Measurements from ENCODE around the gene NHEJ1.

Gene NHEJ1

DNA sequence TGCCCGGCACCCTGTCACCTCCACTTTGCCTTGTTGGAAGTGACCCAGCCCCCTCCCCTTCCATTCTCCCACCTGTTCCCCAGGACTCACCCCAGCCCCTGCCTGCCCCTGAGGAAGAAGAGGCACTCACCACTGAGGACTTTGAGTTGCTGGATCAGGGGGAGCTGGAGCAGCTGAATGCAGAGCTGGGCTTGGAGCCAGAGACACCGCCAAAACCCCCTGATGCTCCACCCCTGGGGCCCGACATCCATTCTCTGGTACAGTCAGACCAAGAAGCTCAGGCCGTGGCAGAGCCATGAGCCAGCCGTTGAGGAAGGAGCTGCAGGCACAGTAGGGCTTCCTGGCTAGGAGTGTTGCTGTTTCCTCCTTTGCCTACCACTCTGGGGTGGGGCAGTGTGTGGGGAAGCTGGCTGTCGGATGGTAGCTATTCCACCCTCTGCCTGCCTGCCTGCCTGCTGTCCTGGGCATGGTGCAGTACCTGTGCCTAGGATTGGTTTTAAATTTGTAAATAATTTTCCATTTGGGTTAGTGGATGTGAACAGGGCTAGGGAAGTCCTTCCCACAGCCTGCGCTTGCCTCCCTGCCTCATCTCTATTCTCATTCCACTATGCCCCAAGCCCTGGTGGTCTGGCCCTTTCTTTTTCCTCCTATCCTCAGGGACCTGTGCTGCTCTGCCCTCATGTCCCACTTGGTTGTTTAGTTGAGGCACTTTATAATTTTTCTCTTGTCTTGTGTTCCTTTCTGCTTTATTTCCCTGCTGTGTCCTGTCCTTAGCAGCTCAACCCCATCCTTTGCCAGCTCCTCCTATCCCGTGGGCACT lies 21.9 kb upstream of the NHEJ1 start:
- peak; percentile 72 to 73 for DNase-seq

- DNase-seq: no peak
Observed at GRCh38 chr2:219181531-219181930, 20.9 kb upstream of the NHEJ1 start.

GRCh38 chr2:219180961-219181360 lies 20.3 kb upstream of the NHEJ1 start:
- DNase-seq: no peak

DNA sequence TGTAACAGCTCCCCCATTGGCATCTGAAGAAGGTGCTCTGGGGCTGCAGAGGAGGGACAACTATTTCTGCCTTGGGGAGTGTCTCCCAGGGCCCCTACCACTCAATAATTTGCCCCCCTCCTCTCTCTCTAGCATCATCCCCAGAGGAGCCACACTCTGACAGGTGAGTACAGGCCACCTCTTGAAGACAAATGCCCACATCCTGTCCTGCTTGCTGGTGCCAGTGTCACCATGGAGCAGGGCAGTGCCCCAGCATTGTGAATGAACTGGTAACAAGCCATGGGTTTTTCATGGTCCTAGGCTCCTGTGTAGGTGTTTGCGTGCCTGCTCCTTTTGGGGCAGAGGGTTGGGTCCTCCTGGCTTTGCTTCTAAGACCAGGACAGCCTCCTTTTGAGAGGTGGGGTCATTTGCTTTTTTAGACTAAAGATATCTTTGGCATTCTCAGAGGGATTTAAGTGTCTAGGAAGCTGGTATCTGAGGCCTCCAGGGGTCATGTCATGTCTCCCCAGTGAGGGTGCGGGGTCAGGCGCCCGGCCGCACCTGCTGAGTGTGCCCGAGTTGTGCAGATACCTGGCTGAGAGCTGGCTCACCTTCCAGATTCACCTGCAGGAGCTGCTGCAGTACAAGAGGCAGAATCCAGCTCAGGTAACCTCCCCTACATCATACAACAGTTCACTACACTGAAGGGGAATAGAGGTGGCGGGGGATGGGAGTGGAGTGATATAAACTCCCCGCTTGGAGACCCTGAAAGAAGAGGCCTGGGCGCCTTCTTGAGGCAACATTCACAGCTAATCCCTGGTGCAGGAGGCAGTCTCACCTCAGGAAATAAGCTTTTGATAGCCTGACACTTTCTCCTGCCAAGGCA lies 19.2 kb upstream of the NHEJ1 start:
- DNase-seq: no peak

GRCh38 chr2:219178377-219179175 lies 18.0 kb upstream of the NHEJ1 start:
- no peak for DNase-seq

DNA sequence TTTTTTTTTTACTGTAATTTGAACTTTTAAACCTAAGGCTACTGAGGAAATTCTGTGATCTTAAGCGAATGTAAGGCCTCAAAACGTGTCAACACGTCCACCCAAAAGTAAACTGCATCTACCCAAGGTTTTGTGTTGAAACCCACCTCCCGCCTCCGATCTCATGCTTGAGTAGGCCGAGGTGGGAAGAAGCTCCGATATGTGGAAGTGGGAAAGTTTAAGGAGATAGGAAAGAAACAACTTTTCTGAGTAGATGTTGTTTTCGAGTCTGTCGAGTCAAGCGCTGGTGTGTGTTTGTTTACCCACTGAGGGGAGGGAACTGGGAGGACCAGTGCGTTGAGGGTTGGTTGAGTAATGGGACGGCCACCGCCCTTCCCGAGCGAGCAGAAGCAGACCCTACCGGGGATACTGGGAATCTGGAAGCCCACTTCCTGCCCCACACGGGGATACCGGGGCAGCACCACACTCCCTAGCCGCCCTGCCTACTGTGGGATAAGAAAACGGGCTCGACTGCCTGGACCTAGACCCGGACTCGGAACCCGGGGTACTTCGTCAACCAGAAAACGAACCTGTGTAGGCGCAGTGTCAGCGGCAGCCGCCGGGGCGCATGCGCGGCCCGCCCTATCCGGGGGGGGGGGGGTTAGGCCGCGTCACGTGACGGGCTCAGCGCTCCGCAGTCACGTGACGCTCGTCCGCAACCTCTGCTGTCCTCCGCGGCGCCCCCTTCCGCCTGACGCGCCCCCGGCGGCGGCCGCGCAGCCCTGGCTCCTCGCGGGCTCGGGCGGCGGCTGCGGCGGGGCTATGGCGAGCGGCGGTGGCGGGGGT lies 17.1 kb upstream of the NHEJ1 start, which contains the start of gene RETREG2:
TSS of gene RETREG2 (plus strand) at position 724 of the 825 bp plus-strand sequence. CDS start at position 802, 78 bp downstream.
- peak; percentile 49 to 66 for DNase-seq

DNA sequence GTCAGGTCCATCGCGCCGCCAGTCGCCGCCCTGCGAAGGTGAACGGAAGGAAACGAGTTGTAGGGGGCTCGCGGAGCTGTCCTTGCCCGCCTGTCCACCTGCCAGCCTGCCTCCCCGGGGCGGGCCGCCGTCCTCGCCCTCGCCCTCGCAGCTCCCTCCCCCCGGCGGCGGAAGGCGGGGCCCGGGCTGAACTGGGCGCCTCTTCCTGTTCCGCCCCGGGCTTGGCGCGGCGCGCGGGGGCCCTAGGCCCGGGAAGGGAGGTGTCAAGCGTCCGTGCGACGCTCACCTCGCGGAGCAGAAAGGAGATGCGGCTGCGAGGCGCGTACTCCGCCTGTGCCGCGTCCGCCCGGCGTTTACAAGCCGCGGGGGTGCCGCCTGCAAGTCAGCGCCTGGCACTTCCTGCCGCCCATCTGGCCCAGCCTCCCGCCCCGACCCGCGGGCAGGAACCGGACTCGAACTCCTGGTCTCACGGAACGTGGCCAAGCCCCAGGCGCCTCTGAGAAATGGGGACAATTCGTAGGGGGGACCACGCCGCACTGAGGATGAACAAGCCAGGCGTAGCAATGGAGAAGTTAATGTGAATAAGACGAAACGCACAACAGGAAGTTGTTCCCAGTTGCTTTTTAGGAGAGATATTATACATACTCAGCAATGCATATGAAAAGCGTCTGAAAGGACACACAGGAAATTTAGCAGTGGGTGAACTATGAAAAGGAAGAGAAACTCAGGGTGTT lies 16.4 kb upstream of the NHEJ1 start, which contains the start of gene CNPPD1:
TSS of gene CNPPD1 (minus strand) at position 108 of the 734 bp plus-strand sequence. CDS start at position 11, 97 bp downstream.
- DNase-seq: peak; percentile 36 to 59

DNA sequence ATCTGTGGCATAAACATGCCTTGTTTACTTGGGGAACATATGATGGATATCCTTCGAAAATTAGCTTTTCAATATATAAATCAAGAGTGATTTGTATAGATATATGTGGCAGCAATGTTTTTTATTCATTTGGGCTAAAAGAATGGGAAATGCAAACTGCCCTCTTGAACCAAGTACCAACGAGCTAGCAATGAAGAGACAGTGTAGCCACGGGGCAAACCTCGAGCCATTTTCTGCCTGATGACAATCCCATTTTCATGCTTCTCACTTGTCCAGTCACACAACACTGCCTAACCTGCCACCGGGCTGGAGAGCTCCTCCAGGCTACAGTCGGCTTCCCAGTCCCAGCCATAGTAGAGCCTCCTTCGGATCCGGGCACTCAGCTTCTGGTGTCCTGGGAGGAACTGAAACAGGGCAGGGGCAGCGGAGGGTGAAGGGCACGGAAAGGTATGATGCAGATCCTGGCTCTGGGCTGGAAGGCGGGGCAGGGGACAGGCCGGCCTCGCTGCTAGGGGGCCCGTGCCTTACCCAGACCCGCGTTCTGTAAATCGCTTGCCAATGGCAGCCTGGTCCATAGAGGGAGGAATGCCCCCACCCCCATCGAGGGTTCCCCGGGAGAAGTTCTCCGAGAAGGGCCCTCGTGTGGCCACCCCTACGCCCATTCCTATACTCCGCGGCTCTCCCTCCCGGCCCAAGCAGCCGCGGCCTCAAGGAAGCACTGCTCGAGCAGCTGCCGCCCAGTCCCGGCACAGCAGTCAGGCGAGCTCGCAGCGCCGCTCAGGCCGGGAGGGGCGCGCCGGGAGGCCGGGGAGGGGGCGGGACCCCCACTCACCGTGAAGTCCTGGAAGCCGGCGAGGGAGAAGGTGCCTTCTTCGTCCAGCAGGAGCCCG lies 15.6 kb upstream of the NHEJ1 start:
- DNase-seq: no peak

- no peak for DNase-seq
Observed at GRCh38 chr2:219175486-219175885, 14.9 kb upstream of the NHEJ1 start.

GRCh38 chr2:219174801-219175200 lies 14.2 kb upstream of the NHEJ1 start:
- no peak for DNase-seq

- no peak for DNase-seq
Observed at GRCh38 chr2:219174146-219174545, 13.5 kb upstream of the NHEJ1 start.

DNA sequence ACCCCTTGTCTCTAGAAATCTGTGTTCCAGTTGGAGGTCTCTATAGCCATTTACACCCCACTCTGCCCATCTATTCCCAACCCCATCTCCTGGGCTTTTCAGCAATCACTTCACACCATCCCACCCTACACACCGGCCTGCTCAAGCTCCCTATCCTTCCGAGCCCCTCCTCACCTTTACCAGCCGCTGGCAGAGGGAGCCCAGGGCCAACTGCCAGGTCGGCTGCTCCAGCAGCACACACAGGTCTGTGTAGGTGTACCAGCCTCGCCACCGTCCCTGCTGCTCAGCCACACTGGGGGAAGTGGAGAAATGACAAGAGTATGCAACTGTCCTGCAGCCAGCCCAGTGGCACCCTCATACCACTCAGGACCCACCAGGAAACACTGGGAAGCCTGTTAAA lies 12.6 kb upstream of the NHEJ1 start:
- no peak for DNase-seq

DNA sequence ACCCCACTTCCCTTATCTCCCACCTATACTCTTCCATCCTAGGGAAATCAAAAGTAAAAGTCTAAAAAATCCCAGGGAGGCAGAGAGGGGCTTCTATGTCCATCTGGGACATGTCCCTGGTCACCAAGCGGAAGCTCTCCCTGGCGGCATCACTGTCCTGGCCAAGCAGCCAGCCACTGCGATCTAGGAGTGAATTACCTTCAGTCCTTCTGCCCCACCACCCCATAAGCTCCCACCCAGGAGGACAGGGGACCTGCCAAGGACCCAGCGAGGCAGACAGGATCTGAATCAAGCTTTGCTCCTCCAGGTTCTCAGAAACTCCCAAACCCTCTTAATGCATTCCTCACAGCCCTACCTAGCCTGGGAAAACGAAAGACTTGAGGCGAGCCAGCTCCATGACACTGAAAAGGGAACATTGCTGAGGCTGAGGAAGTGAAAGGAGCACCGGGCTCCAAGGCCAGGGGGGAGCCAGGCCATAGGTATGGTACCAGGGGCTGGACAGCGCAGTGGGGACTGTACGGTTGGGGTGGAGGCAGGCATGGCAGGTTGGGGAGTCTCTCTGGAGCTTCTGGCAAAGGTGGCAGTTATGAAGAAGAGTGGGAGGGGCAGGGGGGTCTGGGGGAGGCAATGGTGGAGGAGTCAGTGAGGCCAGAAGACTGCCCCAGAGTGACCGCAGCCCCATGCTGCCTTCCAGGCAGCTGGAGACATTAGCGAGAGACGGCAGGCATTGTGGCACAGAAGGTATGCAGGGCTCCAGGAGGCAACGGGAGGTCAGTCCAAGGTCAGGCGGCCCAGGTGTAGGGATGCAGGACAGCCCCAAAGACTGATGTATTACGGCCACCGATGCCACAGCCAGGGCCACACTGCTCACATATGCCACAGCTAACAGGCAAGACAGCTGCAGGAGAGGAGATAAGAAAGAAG lies 11.9 kb upstream of the NHEJ1 start:
- no peak for DNase-seq

DNA sequence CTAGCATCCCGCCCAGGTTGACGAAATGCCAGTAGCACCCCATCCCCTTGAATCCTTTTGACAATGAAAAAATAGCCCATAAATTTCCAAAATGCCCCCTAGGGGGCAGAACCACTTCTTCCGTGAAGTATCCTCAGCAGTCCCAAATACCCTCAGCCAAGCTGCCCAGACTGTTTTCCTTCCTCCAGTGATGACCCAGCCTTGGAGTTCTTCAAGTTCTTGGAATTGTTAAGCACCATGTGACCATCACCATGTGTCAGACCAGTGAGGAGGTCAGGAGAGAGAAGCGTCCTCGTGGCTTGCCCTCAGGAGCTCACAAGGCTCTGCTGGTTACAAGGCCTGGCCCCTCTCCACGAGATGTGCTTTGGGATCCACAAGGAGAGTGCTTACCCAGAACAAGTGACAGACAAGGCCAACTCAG lies 10.6 kb upstream of the NHEJ1 start:
- peak; percentile 13 to 28 for DNase-seq

- DNase-seq: no peak
Observed at GRCh38 chr2:219169930-219170654, 9.5 kb upstream of the NHEJ1 start, which contains the start of gene SLC23A3. Gene SLC23A3, minus strand, starts transcription at chr2:219170029. Its CDS starts 45 bp downstream, at chr2:219169984.

- no peak for DNase-seq
Observed at GRCh38 chr2:219168932-219169331, 8.3 kb upstream of the NHEJ1 start.

GRCh38 chr2:219168526-219168925 lies 7.9 kb upstream of the NHEJ1 start:
- no peak for DNase-seq

GRCh38 chr2:219167997-219168396 lies 7.4 kb upstream of the NHEJ1 start:
- DNase-seq: no peak
